HG03460 (cell line): Measurements from ENCODE around the gene PLCXD1.
"Not testable (repeated sequence)": the region's sequence is repeated elsewhere in the genome, so short reads cannot be mapped to it uniquely, and the experiment has no call there.

Experiments used
- ATAC-seq: cut with Tn5 transposase; IDR thresholded peaks from one replicate; pipeline ENCODE4 v1.9.1; 2021; ENCODE audit not compliant: unreplicated experiment

PLCXD1 gene

GRCh38 chrX:262381-262909 is 18.7 kb upstream of the PLCXD1 start:
- ATAC-seq, result peak; percentile 86

- ATAC-seq, result not testable (repeated sequence)
Observed at GRCh38 chrX:264006-264405, 17.2 kb upstream of the PLCXD1 start.

- ATAC-seq, result no peak
Observed at GRCh38 chrX:264634-265455, 16.3 kb upstream of the PLCXD1 start.

GRCh38 chrX:265502-265901 is 15.7 kb upstream of the PLCXD1 start:
- no peak for ATAC-seq

GRCh38 chrX:267771-268261 is 13.4 kb upstream of the PLCXD1 start:
- ATAC-seq, result no peak

- ATAC-seq, result no peak
Observed at GRCh38 chrX:270848-271367, 10.3 kb upstream of the PLCXD1 start.

- no peak for ATAC-seq
Observed at GRCh38 chrX:274904-275475, 6.2 kb upstream of the PLCXD1 start.

GRCh38 chrX:275476-275966 is 5.7 kb upstream of the PLCXD1 start:
- ATAC-seq, result peak; percentile 13

GRCh38 chrX:275967-276580 is 5.1 kb upstream of the PLCXD1 start:
- ATAC-seq, result peak; percentile 83

GRCh38 chrX:276581-277201 is 4.5 kb upstream of the PLCXD1 start:
- peak; percentile 43 for ATAC-seq

GRCh38 chrX:279757-280604 is 1.2 kb upstream of the PLCXD1 start:
- ATAC-seq, result not testable (repeated sequence)

GRCh38 chrX:280722-281121 is 459 bp upstream of the PLCXD1 start:
- not testable (repeated sequence) for ATAC-seq

- ATAC-seq, result not testable (repeated sequence)
Observed at GRCh38 chrX:282000-282681, 960 bp downstream of the PLCXD1 start.

- peak; percentile 99 for ATAC-seq
Observed at GRCh38 chrX:283115-283845, 2.1 kb downstream of the PLCXD1 start.

GRCh38 chrX:285076-285677 is 4.0 kb downstream of the PLCXD1 start:
- no peak for ATAC-seq

GRCh38 chrX:287670-288069 is 6.5 kb downstream of the PLCXD1 start:
- no peak for ATAC-seq

GRCh38 chrX:288561-288991 is 7.4 kb downstream of the PLCXD1 start:
- no peak for ATAC-seq

GRCh38 chrX:290476-291166 is 9.4 kb downstream of the PLCXD1 start:
- no peak for ATAC-seq
